ENCODE results near the gene MLANA.

The MLANA gene

GRCh38 chr9:5886114-5886939, 4.4 kb upstream of the MLANA start:
- peak overlapping the region; percentile 47 for H3K4me2 ChIP-seq (ENCODE audit: low read length)
- H3K27ac ChIP-seq (ENCODE audit: low read length), result no peak overlapping the region
- no peaks in the 10 kb centered on the region for H3K79me2 ChIP-seq (ENCODE audit: low read length)
- peak; percentile 97 for TF ChIP-seq CTCF (IDR thresholded peaks at IDR 0.05; ENCODE audit: low read depth, low read length)
- TF ChIP-seq EZH2phosphoT487 (IDR thresholded peaks at IDR 0.05; ENCODE audit: low read depth), result no peak
- no peaks in the 10 kb centered on the region for H4K20me1 ChIP-seq (ENCODE audit: insufficient read depth, low read length)
- no peaks in the 10 kb centered on the region for H3K9me3 ChIP-seq (ENCODE audit: insufficient read depth, low read length)
- no peak overlapping the region for H3K9ac ChIP-seq (ENCODE audit: low read length)
- peaks cover 9% of the 10 kb centered on the region for H3K4me1 ChIP-seq (ENCODE audit: low read length)
- H3K27me3 ChIP-seq (ENCODE audit: low read depth, low read length), result 0 out of 2 replicates have a peak, but pooled peaks cover 2% of the 10 kb centered on the region
- peak overlapping the region; percentile 90 for H2AFZ ChIP-seq (ENCODE audit: low read depth, low read length)
- H3K4me3 ChIP-seq (ENCODE audit: low read length), result no peak overlapping the region
- H3K36me3 ChIP-seq (replicated peaks; ENCODE audit: low read depth, low read length), result no peaks in the 10 kb centered on the region

GRCh38 chr9:5892456-5893133, 1.9 kb downstream of the MLANA start:
- Histone ChIP-seq H3K27ac (ENCODE audit: low read length) (no peak overlapping the region), H4K20me1 (ENCODE audit: insufficient read depth, low read length) (no peaks in the 10 kb centered on the region), H3K27me3 (ENCODE audit: low read depth, low read length) (0 out of 2 replicates have a peak, but pooled peaks cover 2% of the 10 kb centered on the region), H3K4me2 (ENCODE audit: low read length) (no peak overlapping the region), H3K9ac (ENCODE audit: low read length) (no peak overlapping the region), H2AFZ (ENCODE audit: low read depth, low read length) (no peak overlapping the region), H3K4me1 (ENCODE audit: low read length) (no peaks in the 10 kb centered on the region), H3K9me3 (ENCODE audit: insufficient read depth, low read length) (no peaks in the 10 kb centered on the region), H3K79me2 (ENCODE audit: low read length) (no peaks in the 10 kb centered on the region), H3K36me3 (replicated peaks; ENCODE audit: low read depth, low read length) (no peaks in the 10 kb centered on the region), H3K4me3 (ENCODE audit: low read length) (no peak overlapping the region)
- TF ChIP-seq CTCF (IDR thresholded peaks at IDR 0.05; ENCODE audit: low read depth, low read length), result no peak
- TF ChIP-seq EZH2phosphoT487 (IDR thresholded peaks at IDR 0.05; ENCODE audit: low read depth), result no peak

GRCh38 chr9:5893134-5893505, 2.4 kb downstream of the MLANA start:
- H3K79me2 ChIP-seq (ENCODE audit: low read length), result no peaks in the 10 kb centered on the region
- H3K9me3 ChIP-seq (ENCODE audit: insufficient read depth, low read length), result no peaks in the 10 kb centered on the region
- no peak overlapping the region for H3K4me2 ChIP-seq (ENCODE audit: low read length)
- no peaks in the 10 kb centered on the region for H3K4me1 ChIP-seq (ENCODE audit: low read length)
- no peaks in the 10 kb centered on the region for H4K20me1 ChIP-seq (ENCODE audit: insufficient read depth, low read length)
- 0 out of 2 replicates have a peak, but pooled peaks cover 2% of the 10 kb centered on the region for H3K27me3 ChIP-seq (ENCODE audit: low read depth, low read length)
- no peak overlapping the region for H3K4me3 ChIP-seq (ENCODE audit: low read length)
- no peak overlapping the region for H3K27ac ChIP-seq (ENCODE audit: low read length)
- no peaks in the 10 kb centered on the region for H3K36me3 ChIP-seq (replicated peaks; ENCODE audit: low read depth, low read length)
- no peak for TF ChIP-seq EZH2phosphoT487 (IDR thresholded peaks at IDR 0.05; ENCODE audit: low read depth)
- no peak for TF ChIP-seq CTCF (IDR thresholded peaks at IDR 0.05; ENCODE audit: low read depth, low read length)
- no peak overlapping the region for H2AFZ ChIP-seq (ENCODE audit: low read depth, low read length)
- no peak overlapping the region for H3K9ac ChIP-seq (ENCODE audit: low read length)

- Histone ChIP-seq H3K27ac (ENCODE audit: low read length) (no peak overlapping the region), H3K4me2 (ENCODE audit: low read length) (no peak overlapping the region), H3K4me3 (ENCODE audit: low read length) (no peak overlapping the region), H4K20me1 (ENCODE audit: insufficient read depth, low read length) (no peaks in the 10 kb centered on the region), H2AFZ (ENCODE audit: low read depth, low read length) (no peak overlapping the region), H3K9me3 (ENCODE audit: insufficient read depth, low read length) (no peaks in the 10 kb centered on the region), H3K79me2 (ENCODE audit: low read length) (no peaks in the 10 kb centered on the region), H3K9ac (ENCODE audit: low read length) (no peak overlapping the region), H3K4me1 (ENCODE audit: low read length) (no peaks in the 10 kb centered on the region), H3K27me3 (ENCODE audit: low read depth, low read length) (0 out of 2 replicates have a peak, but pooled peaks cover 2% of the 10 kb centered on the region), H3K36me3 (replicated peaks; ENCODE audit: low read depth, low read length) (no peaks in the 10 kb centered on the region)
- no peak for TF ChIP-seq CTCF (IDR thresholded peaks at IDR 0.05; ENCODE audit: low read depth, low read length)
These were observed 3.0 kb downstream of the MLANA start for GRCh38 chr9:5893591-5894236.

Data from OCI-LY3 (cell line).